Measurements from ENCODE around the gene MTURN.

MTURN gene

GRCh38 chr7:30191809-30192208 is 57.0 kb downstream of the MTURN start:
- TF ChIP-seq, protein P1, sequence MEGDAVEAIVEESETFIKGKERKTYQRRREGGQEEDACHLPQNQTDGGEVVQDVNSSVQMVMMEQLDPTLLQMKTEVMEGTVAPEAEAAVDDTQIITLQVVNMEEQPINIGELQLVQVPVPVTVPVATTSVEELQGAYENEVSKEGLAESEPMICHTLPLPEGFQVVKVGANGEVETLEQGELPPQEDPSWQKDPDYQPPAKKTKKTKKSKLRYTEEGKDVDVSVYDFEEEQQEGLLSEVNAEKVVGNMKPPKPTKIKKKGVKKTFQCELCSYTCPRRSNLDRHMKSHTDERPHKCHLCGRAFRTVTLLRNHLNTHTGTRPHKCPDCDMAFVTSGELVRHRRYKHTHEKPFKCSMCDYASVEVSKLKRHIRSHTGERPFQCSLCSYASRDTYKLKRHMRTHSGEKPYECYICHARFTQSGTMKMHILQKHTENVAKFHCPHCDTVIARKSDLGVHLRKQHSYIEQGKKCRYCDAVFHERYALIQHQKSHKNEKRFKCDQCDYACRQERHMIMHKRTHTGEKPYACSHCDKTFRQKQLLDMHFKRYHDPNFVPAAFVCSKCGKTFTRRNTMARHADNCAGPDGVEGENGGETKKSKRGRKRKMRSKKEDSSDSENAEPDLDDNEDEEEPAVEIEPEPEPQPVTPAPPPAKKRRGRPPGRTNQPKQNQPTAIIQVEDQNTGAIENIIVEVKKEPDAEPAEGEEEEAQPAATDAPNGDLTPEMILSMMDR (IDR thresholded peaks at IDR 0.05; ENCODE audit: low read depth, low read length), result no peak
- no peak for DNase-seq (ENCODE audit: extremely low read depth, low read depth)

- no peak for DNase-seq (ENCODE audit: extremely low read depth, low read depth)
- TF ChIP-seq, protein P1 (IDR thresholded peaks at IDR 0.05; ENCODE audit: low read depth, low read length), result no peak
Measured at GRCh38 chr7:30193336-30193943, 58.7 kb downstream of the MTURN start.

DNA sequence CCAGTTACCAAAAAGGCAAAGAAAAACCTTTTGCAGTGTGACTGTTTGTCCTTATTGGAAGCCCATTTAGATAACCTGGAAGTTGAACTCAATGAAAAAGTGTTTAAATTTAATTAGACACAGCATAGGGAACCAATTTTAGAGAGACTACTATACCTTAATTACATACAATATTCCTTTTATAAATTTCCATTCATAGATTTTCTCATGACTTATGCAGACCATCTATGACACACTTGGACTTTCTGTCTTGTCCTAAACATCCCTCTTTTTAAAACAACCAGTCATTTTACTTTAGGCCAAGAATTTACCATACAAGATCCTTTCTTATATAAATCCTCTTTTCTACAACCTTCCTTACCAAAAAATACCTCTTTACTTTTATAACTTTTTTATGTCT is 61.6 kb downstream of the MTURN start:
- no peak for DNase-seq (ENCODE audit: extremely low read depth, low read depth)
- TF ChIP-seq, protein P1 (IDR thresholded peaks at IDR 0.05; ENCODE audit: low read depth, low read length), result no peak

DNA sequence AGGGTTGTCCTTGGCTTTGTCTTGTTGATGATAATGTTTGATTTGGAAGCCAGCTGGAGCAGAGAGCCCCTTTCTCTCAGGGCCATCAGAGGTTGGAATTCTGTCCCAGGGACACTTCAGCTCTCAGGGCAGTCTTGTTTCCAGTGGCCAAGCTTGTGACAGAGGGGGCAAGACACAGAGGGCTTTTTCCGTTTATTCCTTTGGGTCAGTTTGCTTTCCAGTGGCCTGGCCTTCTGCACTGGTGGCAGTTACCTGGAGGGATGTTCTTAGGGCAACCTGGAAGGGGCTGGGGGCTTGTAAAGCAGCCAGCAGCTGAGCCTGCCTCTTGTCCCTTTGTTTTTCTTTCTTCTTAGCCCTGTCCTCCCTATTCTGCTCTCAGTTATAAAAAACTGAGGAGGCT is 62.7 kb downstream of the MTURN start:
- TF ChIP-seq, protein P1 (IDR thresholded peaks at IDR 0.05; ENCODE audit: low read depth, low read length), result no peak
- DNase-seq (ENCODE audit: extremely low read depth, low read depth), result no peak

- TF ChIP-seq, protein P1 (IDR thresholded peaks at IDR 0.05; ENCODE audit: low read depth, low read length), result no peak
- no peak for DNase-seq (ENCODE audit: extremely low read depth, low read depth)
Measured at GRCh38 chr7:30199271-30199670, 64.5 kb downstream of the MTURN start.

DNA sequence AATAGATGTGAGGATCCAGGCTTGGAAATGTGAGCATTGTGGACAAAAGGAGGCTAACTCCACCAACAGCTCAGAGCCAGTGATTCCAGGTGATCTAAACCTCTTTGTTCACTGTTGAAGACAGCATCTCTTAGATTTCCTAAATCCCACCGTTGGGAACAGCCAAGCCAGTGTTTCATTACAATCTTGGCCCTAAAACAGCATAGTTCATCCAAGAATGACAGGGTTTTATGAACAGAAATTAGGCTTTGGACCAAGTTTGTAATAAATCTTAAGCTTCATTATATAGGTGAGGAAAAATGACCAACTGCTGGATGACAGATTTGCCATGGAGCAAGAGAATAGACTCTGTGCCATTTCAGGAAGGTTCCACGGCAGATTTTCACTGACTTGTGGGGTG is 65.8 kb downstream of the MTURN start:
- no peak for DNase-seq (ENCODE audit: extremely low read depth, low read depth)
- TF ChIP-seq, protein P1 (IDR thresholded peaks at IDR 0.05; ENCODE audit: low read depth, low read length), result no peak

GRCh38 chr7:30201161-30201666 is 66.4 kb downstream of the MTURN start:
- TF ChIP-seq, protein P1 (IDR thresholded peaks at IDR 0.05; ENCODE audit: low read depth, low read length), result no peak
- DNase-seq (ENCODE audit: extremely low read depth, low read depth), result no peak
